ENCODE results near the gene ZNF143. TPM values are rescaled to one million over a fixed set of nuclear protein-coding genes. Genes with fewer than 3 reads are reported as not detected.

Gene ZNF143
- total and polyA plus RNA-seq, 2 of the 13 experiments (the other 11 are each of a cell fraction or from before 2014, with no cell fraction given) = 22.4 to 35.6 TPM

DNA sequence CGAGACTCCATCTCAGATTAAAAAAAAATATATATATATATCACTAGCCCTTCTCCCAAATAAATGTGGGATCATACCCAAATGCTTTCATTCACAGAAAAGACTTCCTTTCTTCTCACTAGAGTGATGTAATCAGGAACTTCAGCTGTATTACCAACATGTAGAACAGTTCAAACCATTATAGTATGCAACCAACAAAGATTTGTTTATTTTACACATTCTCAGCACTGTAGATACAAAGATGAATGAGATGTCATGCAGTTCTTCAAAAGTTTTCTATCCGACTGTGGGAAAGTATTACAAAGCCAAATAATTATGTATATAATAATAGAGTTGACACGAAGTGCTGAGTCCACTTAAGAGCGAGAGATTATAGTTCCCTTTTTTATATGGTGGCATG, 22.2 kb upstream of the ZNF143 start:
- Histone ChIP-seq H3K9ac (ENCODE audit: insufficient read depth, low read depth, low read length) (no peak overlapping the region), H3K4me2 (ENCODE audit: low read depth, low read length) (no peak overlapping the region), H3K4me3 (replicated peaks in 1 of 3; ENCODE audit: insufficient read depth in 1 of 3, low read depth in 2 of 3, low read length in 3 of 3) (no peak overlapping the region), H3K79me2 (ENCODE audit: insufficient read depth, low read length) (no peaks in the 10 kb centered on the region), H4K20me1 (ENCODE audit: insufficient read depth, low read length) (no peaks in the 10 kb centered on the region), H3K36me3 (replicated peaks in 1 of 2; ENCODE audit: control insufficient read depth in 1 of 2, insufficient read depth in 2 of 2, low read length in 2 of 2) (peaks cover 8 to 79% of the 10 kb centered on the region in 2 experiments), H3K27me3 (ENCODE audit: control insufficient read depth in 1 of 2, insufficient read depth in 2 of 2, low read length in 2 of 2) (no peaks in the 10 kb centered on the region), H3K9me3 (ENCODE audit: low read length) (no peaks in the 10 kb centered on the region), H3K27ac (ENCODE audit: extremely low read length, insufficient read depth, low read length) (no peak overlapping the region), H3K4me1 (ENCODE audit: insufficient read depth, low read length) (no peaks in the 10 kb centered on the region), H2AFZ (ENCODE audit: low read length) (no peak overlapping the region)
- ATAC-seq (no peak), FAIRE-seq (no peak), DNase-seq (ENCODE audit: low spot score) (no peak)
- 100% methylated on average over 4 of the region's 4 CpGs for WGBS (ENCODE audit: low lambda C conversion rate)
- TF ChIP-seq ZBTB7A (CRISPR knock-in tag; IDR thresholded peaks at IDR 0.05) = no peak
- no peak for TF ChIP-seq MAZ (IDR thresholded peaks at IDR 0.05; ENCODE audit: borderline replicate concordance, low read depth, low read length)
- TF ChIP-seq MAZ (CRISPR knock-in tag; IDR thresholded peaks at IDR 0.05; ENCODE audit: low read depth) = no peak
- TF ChIP-seq ZFY (CRISPR knock-in tag; IDR thresholded peaks at IDR 0.05) = no peak
- TF ChIP-seq, protein P1, sequence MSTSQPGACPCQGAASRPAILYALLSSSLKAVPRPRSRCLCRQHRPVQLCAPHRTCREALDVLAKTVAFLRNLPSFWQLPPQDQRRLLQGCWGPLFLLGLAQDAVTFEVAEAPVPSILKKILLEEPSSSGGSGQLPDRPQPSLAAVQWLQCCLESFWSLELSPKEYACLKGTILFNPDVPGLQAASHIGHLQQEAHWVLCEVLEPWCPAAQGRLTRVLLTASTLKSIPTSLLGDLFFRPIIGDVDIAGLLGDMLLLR (CRISPR knock-in tag; IDR thresholded peaks at IDR 0.05) = no peak
- TF ChIP-seq KLF11 (CRISPR knock-in tag; IDR thresholded peaks at IDR 0.05) = no peak
- TF ChIP-seq SRSF9 (IDR thresholded peaks at IDR 0.05; ENCODE audit: borderline replicate concordance, insufficient read depth, low read depth, low read length, poor library complexity, severe bottlenecking) = no peak
- TF ChIP-seq RFX1 (IDR thresholded peaks at IDR 0.05) = no peak
- no peak for TF ChIP-seq PHF21A (CRISPR knock-in tag; IDR thresholded peaks at IDR 0.05)
- TF ChIP-seq GLI4 (CRISPR knock-in tag; IDR thresholded peaks at IDR 0.05; ENCODE audit: borderline replicate concordance) = no peak
- no peak for TF ChIP-seq ZNF550 (CRISPR knock-in tag; IDR thresholded peaks at IDR 0.05; ENCODE audit: borderline replicate concordance)
- TF ChIP-seq, protein P2, sequence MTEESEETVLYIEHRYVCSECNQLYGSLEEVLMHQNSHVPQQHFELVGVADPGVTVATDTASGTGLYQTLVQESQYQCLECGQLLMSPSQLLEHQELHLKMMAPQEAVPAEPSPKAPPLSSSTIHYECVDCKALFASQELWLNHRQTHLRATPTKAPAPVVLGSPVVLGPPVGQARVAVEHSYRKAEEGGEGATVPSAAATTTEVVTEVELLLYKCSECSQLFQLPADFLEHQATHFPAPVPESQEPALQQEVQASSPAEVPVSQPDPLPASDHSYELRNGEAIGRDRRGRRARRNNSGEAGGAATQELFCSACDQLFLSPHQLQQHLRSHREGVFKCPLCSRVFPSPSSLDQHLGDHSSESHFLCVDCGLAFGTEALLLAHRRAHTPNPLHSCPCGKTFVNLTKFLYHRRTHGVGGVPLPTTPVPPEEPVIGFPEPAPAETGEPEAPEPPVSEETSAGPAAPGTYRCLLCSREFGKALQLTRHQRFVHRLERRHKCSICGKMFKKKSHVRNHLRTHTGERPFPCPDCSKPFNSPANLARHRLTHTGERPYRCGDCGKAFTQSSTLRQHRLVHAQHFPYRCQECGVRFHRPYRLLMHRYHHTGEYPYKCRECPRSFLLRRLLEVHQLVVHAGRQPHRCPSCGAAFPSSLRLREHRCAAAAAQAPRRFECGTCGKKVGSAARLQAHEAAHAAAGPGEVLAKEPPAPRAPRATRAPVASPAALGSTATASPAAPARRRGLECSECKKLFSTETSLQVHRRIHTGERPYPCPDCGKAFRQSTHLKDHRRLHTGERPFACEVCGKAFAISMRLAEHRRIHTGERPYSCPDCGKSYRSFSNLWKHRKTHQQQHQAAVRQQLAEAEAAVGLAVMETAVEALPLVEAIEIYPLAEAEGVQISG (CRISPR knock-in tag; IDR thresholded peaks at IDR 0.05) = no peak
- in situ Hi-C loops (cut with HindIII; ENCODE audit: extremely low pct_ligation_motif_present, low pct_unique_long_range_greater_than_20kb) = no loop called here
- CTCF ChIA-PET (ENCODE audit: low intra/inter-chr PET ratio, low total read pairs) = no interaction called here
- no TSS peak for BruUV-seq (replicated peaks)
- intact Hi-C loops (cut with micrococcal nuclease; ENCODE audit: unreplicated experiment) = no loop called here
- POLR2A ChIA-PET = interaction anchor here (1.8 kb wide), 1 partner anchor 22 kb away, joined by 5 read pairs; the partner anchor contains the start of gene ZNF143
